Ishikawa (cell line): ENCODE results near the gene FPGS.

Source experiments
- CEBPB ChIP-seq: IDR thresholded peaks from 2 replicates; pipeline ENCODE4 v1.6.1; 2012
- CREB1 ChIP-seq: IDR thresholded peaks from 2 replicates; pipeline ENCODE4 v1.6.1; 2012; ENCODE audit warnings: low read depth
- EGR1 ChIP-seq: IDR thresholded peaks from 2 replicates; pipeline ENCODE4 v1.6.1; 2012
- EP300 ChIP-seq: IDR thresholded peaks from 2 replicates; pipeline ENCODE4 v1.6.1; 2012; ENCODE audit warnings: borderline replicate concordance
- FOXM1 ChIP-seq: IDR thresholded peaks from 2 replicates; pipeline ENCODE4 v1.6.1; 2012; ENCODE audit warnings: low read depth, borderline replicate concordance
- NFIC ChIP-seq: IDR thresholded peaks from 2 replicates; pipeline ENCODE4 v1.6.1; 2012
- RAD21 ChIP-seq: IDR thresholded peaks from 2 replicates; pipeline ENCODE4 v1.6.1; 2012; ENCODE audit warnings: low read depth
- TAF1 ChIP-seq: IDR thresholded peaks from 2 replicates; pipeline ENCODE4 v1.6.1; 2012; ENCODE audit warnings: low read depth, mild to moderate bottlenecking
- TCF12 ChIP-seq: IDR thresholded peaks from 2 replicates; pipeline ENCODE4 v1.6.1; 2012; ENCODE audit warnings: low read depth
- TEAD4 ChIP-seq: IDR thresholded peaks from 2 replicates; pipeline ENCODE4 v1.6.1; 2012
- YY1 ChIP-seq: IDR thresholded peaks from 2 replicates; pipeline ENCODE4 v1.6.1; 2012; ENCODE audit warnings: low read depth
- ZBTB7A ChIP-seq: IDR thresholded peaks from 2 replicates; pipeline ENCODE4 v1.6.1; 2012; ENCODE audit warnings: low read depth
- TF ChIP-seq, protein P1 (sequence below): IDR thresholded peaks from 2 replicates; pipeline ENCODE4 v1.6.1; 2012; ENCODE audit warnings: low read depth, mild to moderate bottlenecking
- TF ChIP-seq, protein P2 (sequence below): IDR thresholded peaks from 2 replicates; pipeline ENCODE4 v1.6.1; 2012
- TF ChIP-seq, protein P3 (sequence below): IDR thresholded peaks from 2 replicates; pipeline ENCODE4 v1.6.1; 2012

FPGS gene

DNA sequence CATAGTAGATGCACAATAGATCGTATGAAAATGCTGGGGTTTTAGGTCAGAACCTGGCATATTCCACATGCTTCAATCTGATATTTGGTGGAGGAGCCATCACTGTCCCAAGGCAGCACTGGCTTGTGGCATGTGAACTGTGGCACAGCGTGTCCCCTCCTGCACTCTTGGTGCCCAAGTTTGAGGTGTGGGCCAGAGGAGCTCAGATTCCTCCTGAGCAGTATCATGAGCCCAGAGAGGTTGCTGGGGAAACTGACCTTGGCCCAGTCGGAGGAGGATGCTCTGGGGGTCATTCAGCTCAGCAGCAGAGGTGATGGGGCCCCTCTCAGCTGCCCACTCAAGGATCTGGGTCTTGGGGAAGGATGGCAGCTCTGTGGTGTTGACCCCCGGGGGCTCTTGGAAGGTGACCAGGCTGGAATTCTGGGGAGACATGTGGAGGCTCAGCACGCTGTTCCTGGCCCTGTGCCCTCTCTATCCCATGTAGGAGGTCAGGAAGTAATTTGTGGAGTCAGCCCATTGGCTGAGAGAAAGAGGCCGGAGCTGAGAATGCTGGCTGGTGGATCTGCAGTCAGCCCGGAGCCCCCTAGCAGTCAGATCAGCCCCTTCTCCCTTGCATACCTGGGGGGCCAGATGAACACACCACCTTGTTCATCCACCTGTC is 23.7 kb downstream of the FPGS start:
- no peak for TF ChIP-seq CREB1
- TF ChIP-seq CEBPB: no peak
- no peak for TF ChIP-seq RAD21
- no peak for TF ChIP-seq TEAD4

DNA sequence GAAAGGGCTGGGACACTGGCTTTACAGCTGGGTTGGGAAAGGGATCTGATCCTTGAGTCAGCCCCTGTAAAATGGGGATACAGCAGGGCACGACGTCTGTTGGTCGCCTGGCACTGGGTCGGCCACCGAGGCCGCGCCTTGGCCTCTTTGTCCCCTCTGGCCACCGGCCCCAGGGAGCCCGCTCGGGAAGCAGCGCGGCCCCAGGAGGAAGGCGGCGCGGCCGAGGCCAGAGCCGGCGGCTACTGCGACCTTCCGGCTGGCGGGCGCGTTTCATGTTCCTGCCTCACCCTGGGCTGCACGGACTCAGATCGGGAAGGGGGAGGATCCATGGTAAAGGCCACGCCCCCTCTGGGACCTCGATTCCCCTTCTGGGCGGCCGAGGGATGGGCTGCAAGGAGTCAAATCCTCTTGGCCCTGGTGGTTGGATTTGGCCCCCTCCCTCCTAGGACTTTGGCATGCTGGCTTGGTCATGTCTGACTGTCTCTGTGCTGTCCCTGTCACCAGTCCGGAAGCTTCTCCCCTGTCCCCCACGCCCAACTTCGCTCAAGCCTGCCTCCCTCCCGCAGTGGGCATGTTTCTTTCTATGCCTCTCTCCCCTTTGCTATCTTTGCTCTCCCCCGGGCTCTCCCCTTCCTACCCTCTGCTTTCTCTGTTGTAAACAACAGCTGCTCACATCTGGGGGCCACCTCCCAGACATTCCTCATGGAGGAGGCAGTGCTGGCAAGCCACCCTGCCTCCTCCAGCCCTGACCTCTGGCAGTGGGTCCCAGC is 25.8 kb downstream of the FPGS start:
- TF ChIP-seq EGR1 (no peak), CREB1 (no peak), RAD21 (no peak), TCF12 (no peak)
- TF ChIP-seq, protein P1, sequence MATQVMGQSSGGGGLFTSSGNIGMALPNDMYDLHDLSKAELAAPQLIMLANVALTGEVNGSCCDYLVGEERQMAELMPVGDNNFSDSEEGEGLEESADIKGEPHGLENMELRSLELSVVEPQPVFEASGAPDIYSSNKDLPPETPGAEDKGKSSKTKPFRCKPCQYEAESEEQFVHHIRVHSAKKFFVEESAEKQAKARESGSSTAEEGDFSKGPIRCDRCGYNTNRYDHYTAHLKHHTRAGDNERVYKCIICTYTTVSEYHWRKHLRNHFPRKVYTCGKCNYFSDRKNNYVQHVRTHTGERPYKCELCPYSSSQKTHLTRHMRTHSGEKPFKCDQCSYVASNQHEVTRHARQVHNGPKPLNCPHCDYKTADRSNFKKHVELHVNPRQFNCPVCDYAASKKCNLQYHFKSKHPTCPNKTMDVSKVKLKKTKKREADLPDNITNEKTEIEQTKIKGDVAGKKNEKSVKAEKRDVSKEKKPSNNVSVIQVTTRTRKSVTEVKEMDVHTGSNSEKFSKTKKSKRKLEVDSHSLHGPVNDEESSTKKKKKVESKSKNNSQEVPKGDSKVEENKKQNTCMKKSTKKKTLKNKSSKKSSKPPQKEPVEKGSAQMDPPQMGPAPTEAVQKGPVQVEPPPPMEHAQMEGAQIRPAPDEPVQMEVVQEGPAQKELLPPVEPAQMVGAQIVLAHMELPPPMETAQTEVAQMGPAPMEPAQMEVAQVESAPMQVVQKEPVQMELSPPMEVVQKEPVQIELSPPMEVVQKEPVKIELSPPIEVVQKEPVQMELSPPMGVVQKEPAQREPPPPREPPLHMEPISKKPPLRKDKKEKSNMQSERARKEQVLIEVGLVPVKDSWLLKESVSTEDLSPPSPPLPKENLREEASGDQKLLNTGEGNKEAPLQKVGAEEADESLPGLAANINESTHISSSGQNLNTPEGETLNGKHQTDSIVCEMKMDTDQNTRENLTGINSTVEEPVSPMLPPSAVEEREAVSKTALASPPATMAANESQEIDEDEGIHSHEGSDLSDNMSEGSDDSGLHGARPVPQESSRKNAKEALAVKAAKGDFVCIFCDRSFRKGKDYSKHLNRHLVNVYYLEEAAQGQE: no peak

DNA sequence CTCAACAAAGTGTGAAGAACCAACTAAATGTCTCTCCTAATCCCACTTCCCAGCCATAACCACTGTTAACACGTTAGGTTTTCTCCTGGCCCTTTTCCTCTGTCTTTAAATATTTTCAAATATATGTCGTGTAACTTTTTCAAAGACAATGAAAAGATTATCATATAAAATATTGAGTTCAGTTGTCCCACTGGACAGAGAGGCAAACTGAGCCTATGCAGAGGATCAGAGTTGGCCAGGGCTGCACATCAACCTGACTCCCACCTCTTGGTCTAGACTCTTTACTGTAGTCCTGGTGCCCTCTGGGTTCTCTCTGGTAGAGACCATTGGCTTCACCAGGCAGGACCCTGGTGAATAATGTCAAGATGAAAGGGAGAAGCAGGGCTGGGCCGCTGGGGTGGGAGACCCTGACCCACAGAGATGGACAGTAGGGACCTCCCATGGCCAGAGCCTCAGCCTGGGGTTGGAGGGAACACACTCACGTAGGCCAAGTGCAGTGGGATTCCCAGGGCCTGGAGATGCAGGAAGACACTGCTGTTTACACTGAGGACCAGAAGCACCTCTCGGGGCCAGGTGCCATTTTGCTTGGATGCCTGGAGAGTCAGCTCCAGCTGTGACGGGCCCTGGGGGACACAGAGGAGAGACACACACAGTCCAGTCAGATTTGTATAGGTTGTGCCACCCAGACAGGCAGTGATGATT is 26.7 kb downstream of the FPGS start:
- TF ChIP-seq, protein P2, sequence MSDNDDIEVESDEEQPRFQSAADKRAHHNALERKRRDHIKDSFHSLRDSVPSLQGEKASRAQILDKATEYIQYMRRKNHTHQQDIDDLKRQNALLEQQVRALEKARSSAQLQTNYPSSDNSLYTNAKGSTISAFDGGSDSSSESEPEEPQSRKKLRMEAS: no peak
- TF ChIP-seq, protein P3, sequence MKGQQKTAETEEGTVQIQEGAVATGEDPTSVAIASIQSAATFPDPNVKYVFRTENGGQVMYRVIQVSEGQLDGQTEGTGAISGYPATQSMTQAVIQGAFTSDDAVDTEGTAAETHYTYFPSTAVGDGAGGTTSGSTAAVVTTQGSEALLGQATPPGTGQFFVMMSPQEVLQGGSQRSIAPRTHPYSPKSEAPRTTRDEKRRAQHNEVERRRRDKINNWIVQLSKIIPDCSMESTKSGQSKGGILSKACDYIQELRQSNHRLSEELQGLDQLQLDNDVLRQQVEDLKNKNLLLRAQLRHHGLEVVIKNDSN: no peak
- TF ChIP-seq CREB1: no peak
- TF ChIP-seq ZBTB7A: no peak
- no peak for TF ChIP-seq CEBPB
- no peak for TF ChIP-seq RAD21
- no peak for TF ChIP-seq TEAD4
- no peak for TF ChIP-seq EGR1
- no peak for TF ChIP-seq TCF12
- TF ChIP-seq NFIC: no peak

DNA sequence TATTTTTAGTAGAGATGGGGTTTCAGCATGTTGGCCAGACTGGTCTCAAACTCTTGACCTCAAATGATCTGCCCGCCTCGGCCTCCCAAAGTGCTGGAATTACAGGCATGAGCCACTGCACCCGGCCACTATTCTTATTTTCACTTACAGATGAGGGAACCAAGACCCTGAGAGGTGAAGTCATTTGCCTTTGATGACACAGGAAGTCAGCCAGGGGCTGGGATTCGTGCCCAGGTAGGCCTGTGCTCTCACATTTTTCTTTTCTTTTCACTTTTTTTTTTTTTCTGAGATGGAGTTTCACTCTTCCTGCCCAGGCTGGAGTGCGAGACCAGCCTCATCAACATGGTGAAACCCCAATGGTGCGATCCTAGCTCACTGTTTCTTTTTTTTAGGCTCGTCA is 29.6 kb downstream of the FPGS start:
- TF ChIP-seq, protein P1: no peak
- TF ChIP-seq ZBTB7A (no peak), YY1 (no peak), RAD21 (no peak), EGR1 (no peak), CREB1 (no peak), TAF1 (no peak), FOXM1 (no peak), NFIC (no peak), EP300 (no peak), TCF12 (no peak)
- TF ChIP-seq, protein P2: no peak

DNA sequence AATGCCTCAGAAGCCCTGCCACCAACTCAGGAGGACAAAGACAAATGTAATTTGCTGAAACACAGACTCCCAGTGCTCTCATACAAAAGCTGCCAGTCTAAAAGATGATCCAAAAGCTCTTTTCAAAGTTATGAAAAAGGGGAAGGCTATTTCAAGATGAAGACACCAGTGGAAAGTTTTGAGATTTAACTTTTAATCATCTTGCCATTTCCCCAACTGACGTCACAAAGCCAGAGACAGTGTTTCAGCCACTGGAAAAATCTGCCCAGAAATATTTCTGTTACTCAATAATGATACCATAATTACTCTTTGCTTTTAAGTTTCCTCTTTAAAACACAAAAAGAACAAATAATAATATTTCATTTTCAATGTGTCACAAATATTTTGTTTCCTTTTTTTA is 30.9 kb downstream of the FPGS start:
- TF ChIP-seq NFIC: no peak
- TF ChIP-seq, protein P2: no peak
- TF ChIP-seq YY1: no peak
- TF ChIP-seq CREB1: no peak
- TF ChIP-seq RAD21: no peak
- no peak for TF ChIP-seq TEAD4
- TF ChIP-seq, protein P3: no peak
